Measurements from ENCODE around the gene MYH3.

Gene MYH3

GRCh38 chr17:10648956-10649355, 8.2 kb downstream of the MYH3 start:
- no peak for DNase-seq (ENCODE audit: low read depth in 2 of 2)

DNA sequence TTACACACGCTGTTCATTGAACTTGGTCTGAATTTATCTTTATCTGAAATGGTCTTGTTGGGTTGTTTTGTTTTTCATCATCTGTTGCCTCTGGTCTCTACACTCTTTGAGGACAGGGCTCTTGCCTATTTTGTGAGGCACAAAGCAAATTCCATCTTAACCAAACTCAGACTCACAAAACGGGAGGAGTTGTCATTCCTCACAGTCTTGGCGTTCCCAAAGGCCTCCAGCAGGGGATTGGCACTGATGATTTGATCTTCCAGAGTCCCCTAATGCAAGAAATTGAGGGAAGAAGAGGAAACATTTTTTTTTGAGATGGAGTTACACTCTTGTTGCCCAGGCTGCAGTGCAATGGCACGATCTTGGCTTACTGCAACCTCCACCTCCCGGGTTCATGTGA, 8.7 kb downstream of the MYH3 start:
- no peak for DNase-seq (ENCODE audit: low read depth in 2 of 2)

- DNase-seq (ENCODE audit: low read depth in 2 of 2), result peak; percentile 52 to 59
These were observed 10.6 kb downstream of the MYH3 start for GRCh38 chr17:10646392-10646990.

- no peak for DNase-seq (ENCODE audit: low read depth in 2 of 2)
These were observed 16.6 kb downstream of the MYH3 start for GRCh38 chr17:10640475-10640874.

- DNase-seq (ENCODE audit: low read depth in 2 of 2), result no peak
These were observed 19.0 kb downstream of the MYH3 start for GRCh38 chr17:10638151-10638550.

DNA sequence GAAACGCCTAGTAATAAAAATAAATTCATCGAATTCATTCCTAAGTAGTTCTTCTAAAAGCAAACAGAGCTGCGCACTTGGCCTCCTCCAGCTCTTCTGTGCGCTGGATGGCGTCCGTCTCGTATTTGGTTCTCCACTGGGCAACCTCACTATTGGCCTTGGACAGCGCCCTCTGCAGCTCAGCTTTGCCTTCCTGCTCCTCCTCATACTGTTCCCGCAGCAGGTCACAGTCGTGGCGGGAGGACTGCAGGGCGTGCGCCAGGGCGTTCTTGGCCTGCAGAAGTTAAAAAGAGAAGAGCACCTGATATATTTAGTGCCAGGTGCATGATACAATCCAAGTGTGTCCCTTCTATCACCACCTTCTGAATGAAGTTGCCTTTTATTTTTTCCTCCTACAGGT, 21.8 kb downstream of the MYH3 start:
- no peak for DNase-seq (ENCODE audit: low read depth in 2 of 2)

DNA sequence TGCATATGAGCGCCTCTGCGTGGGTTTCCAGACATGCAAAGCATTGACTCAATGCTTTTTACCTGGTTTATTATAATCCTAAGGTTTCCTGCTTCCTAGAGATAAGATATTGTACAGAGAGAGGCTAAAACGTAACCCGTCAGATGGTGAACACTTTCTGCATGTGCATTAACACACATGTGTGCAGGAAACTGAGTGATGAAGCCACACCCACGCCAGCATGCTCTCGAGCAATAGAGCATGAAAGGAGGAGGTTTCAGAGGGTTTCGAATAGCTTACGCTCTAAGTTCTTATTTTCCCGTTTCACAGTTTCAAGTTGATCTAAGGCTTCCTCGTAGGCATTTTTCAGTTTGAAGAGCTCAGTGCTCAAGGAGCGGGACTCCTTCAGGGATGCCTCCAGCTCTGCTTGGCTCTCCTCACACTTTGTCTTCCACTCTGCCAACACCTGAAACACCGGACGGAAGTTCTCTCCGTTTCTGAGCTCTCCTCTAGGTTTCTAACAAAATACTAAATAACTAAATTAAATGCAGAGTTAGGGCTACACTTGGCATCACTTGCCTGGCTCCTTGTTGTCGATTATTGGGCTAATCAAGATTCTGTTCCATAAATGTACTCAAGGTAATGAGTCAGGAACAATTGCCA, 23.2 kb downstream of the MYH3 start:
- no peak for DNase-seq (ENCODE audit: low read depth in 2 of 2)

DNA sequence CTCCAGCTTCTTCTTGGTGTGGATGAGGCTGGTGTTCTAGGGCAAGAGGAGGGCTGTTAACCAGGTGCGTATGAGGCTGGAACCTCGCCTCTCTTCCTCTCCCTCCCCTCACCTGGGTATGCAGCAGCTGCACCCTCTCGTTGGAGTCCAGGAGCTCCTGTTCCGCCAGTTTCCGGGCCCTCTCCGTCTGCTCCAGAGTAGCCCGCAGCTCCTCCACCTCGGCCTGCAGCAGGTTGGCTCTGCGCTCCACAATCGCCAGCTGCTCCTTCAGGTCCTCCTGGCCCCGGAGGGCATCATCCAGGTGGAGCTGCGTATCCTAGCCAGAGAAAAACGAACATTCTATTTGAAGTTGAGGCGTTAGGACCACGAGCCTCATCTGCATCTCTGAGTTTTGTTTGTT, 25.4 kb downstream of the MYH3 start:
- DNase-seq (ENCODE audit: low read depth in 2 of 2), result no peak

DNA sequence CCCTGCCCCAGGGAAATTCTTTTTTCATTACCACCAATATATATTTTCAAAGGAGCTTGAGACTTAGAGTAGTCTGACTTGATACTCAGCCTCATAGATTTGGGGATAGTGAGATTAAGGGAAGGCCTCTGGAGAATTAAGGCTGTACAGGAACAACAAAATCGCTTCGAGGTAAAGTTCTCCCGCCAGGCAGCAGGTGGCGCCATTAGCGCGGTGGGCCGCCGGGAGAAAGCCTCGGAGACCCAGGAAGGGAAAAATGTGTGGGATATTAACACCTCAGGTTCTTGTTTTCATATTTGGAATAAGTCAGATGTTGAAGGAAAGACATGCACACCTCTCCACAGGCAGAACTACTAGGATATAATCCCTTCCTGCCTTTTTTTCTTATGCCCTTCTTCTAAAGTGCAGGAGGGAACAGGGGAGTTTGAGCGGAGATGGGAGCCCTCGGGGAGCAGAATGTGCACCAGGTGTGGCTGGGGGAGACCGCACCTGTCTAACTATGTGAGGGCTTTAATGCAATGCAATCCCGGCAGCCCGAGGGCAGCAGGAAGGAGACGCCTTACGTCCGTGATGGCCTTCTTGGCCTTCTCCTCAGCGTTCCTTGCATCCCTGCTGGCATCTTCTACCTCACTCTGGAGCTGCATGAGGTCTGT, 25.9 kb downstream of the MYH3 start:
- peak in 1 of 2 donors; percentile 10 for DNase-seq (ENCODE audit: low read depth in 2 of 2)

DNA sequence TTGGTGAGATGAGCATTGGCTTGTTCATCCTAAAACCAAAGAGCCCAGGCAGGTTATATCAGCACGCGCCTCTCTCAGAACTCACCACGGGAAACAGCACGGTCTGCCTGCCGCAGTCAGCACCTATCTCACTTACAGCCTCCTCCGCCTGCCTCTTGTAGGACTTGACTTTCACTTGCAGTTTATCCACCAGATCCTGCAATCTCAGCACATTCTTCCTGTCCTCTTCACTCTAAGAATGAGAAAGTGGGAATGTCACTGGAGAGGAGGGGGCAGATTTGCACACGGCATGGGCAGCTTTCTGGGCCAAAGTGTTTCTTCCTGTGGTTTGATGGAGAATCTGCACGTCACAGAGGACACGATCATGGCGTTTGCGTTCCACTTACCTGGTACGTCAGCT, 27.4 kb downstream of the MYH3 start:
- no peak for DNase-seq (ENCODE audit: low read depth in 2 of 2)

- no peak for DNase-seq (ENCODE audit: low read depth in 2 of 2)
These were observed 28.4 kb downstream of the MYH3 start for GRCh38 chr17:10628756-10629155.

- no peak for DNase-seq (ENCODE audit: low read depth in 2 of 2)
These were observed 30.7 kb downstream of the MYH3 start for GRCh38 chr17:10626390-10626789.

- no peak for DNase-seq (ENCODE audit: low read depth in 2 of 2)
These were observed 32.1 kb downstream of the MYH3 start for GRCh38 chr17:10624969-10625368.

- DNase-seq (ENCODE audit: low read depth in 2 of 2), result no peak
These were observed 33.3 kb downstream of the MYH3 start for GRCh38 chr17:10623737-10624338.

DNA sequence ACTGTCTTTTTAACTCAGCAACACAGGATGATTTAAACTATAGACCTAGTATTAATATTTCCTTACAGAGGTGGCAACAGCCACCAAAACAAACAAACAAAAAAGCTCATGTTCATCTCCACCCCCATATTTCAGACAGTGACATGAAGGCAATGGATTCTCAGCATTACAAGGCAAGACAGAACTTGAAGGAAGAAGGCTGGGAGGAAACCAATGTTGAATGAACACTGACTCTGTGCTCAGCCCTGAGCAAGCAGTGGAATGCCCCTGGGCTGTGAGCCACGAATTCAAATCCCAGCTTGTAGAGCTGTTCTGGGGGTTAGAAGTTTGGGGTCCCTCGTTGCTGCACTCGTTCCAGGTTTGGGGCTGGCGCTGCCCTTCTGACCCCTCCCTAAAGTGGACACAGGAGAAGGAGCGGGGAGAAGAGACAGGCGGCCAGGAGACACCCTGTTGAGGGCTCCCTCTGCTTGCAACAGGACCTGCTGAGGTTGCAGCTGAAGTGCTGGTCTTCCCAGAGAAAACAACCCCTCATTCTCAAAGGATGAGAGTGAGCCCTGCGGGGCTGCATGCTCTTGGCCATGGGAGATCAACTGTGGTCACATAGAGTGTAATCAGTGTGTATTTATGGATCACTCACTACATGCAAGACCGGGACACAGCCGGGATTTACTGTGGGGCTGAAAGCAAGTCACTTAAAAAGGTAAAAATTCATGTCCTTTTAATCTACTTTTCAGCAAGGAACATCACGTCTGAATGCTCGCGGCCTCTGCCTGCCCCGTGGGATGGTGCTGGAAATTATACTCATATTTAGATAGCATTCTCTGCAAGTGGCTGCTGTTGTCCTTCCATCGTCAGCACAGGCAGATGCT, 34.3 kb downstream of the MYH3 start:
- DNase-seq (ENCODE audit: low read depth in 2 of 2), result no peak

- DNase-seq (ENCODE audit: low read depth in 2 of 2), result no peak
These were observed 35.7 kb downstream of the MYH3 start for GRCh38 chr17:10621397-10621796.

DNA sequence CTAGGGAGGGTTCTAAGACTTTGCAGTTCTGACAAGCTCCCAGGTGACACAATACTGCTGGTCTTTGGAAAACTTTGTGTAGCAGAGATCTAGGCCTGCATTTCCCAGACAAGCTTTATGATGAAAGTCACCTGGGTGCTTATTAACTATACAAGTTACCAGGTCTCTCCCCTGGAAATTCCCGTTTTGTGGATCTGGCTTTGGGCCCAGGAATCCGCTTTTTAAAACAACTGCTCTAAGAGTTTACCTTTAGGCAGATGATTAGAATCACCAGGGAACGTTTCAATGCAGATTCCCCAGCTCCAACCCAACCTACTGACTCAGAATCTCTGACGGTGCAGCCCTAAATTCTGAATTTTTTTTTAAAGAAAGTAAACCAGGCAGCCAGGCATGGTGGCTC, 36.3 kb downstream of the MYH3 start:
- DNase-seq (ENCODE audit: low read depth in 2 of 2), result no peak

DNA sequence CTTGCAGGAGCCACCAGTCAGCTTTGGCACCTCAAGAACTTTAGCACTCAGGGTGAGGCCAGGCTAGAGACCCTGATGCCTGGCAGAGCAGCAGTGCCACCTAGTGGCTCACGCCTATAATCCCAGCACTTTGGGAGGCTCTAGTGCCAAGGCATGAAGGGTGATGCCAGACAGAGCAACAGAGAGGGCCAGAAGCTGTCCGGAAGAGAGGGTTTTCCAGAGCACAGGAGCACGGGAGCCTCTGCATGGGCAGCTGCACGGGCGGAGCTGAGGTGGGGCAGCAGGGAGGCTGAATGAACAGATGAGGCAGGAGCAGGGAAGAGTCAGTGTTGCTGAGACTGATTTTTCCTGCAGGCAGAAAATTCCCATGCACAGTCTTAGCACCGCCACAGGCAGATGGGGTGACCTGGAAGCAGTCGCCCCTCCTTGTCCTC, 38.9 kb downstream of the MYH3 start:
- DNase-seq (ENCODE audit: low read depth in 2 of 2), result peak; percentile 39 to 45

DNA sequence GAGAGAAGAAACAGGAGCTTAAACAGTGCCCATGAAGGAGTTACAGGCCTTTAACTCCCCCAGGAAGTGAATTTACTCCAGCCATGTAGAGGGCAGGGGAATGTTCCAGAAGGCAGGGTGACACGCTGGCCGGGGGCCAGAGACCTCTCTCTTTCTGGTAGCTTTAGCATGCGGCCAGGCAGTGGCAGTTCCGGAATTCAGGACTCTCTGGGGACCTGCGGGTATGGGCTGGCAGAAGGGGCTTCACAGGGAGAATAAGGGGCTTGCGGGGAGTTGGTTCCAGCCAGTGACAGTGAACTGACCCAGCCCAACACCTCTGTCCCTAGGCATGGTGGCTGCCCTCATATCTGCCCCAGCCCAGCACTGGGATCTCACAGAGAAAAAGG, 40.0 kb downstream of the MYH3 start:
- no peak for DNase-seq (ENCODE audit: low read depth in 2 of 2)

- peak; percentile 54 to 65 for DNase-seq (ENCODE audit: low read depth in 2 of 2)
These were observed 40.5 kb downstream of the MYH3 start for GRCh38 chr17:10616502-10617119.

DNA sequence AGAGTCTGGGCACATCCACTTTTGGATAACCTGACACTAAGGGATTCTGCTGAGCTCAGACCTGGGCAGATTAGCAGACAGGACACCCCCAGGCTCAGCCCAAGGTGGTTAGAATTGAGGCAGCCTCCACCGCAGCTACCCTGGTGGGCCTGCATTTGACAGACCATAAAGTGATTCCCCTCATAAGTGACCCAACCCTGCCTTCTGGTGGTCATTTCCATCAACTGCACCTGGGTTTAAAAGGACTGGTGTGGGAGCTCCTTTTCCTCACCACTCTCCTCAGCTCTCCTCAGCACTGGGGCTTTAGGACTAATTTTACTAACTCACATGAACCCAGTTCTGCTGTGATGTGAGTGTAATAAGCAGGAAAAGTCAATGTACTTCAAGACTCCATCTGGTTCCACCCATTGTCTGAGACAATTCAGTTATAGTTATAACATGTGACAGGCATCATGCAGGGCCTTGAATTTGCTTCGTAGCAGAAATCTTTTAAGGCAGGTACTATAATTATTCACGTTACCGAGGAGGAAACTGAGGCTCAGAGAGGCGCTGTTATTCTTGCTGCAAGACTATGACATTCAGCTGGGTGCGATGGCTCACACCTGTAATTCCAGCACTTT, 42.5 kb downstream of the MYH3 start:
- DNase-seq (ENCODE audit: low read depth in 2 of 2), result peak; percentile 7 to 13

All from stimulated activated CD8-positive, alpha-beta memory T cell treated with anti-CD3 and anti-CD28 coated beads, Interleukin-2, amount 100 ng/mL, for 48 hours (primary cell).